PC-3 (cell line): Measurements from ENCODE around the gene FAM219B. TPM values are rescaled to one million over a fixed set of nuclear protein-coding genes. Genes with fewer than 3 reads are reported as not detected.

Experiments used
- ATAC-seq: fragments of 200-7000 bp; cut with Tn5 transposase; 2 replicates; pipeline ENCODE4 v1.9.1; 2020; ENCODE audit warnings: mild to moderate bottlenecking, moderate library complexity
- BruUV-seq: library from RNA; stranded (reverse); fragments of 400-500 nt; replicated peaks from 2 replicates; lab custom pipeline; 2021; lab: Mats Ljungman, UMichigan
- CTCF ChIA-PET: fragments of 300-600 bp; sonication (Branson Sonifier 250); formaldehyde crosslinking; loops from one replicate; lab custom pipeline; 2022; ENCODE audit warnings: antibody characterized with exemption; lab: Charles Lee
- POLR2A ChIA-PET: fragments of 300-600 bp; sonication (Branson Sonifier 250); formaldehyde crosslinking; loops from one replicate; lab custom pipeline; 2022; ENCODE audit warnings: antibody characterized with exemption; ENCODE audit not compliant: unreplicated experiment; lab: Charles Lee
- DNase-seq: peaks from one replicate; pipeline ENCODE4 v3.0.0-alpha.2; 2015
- H2AFZ ChIP-seq: fragments of 300-600 bp; sonication (generic); 2 replicates; pipeline ENCODE4 v1.6.0; 2016; ENCODE audit warnings: antibody characterized with exemption, low read length
- H3F3A ChIP-seq: fragments of 300-600 bp; sonication (generic); one replicate; pipeline ENCODE4 v1.6.0; 2017; ENCODE audit warnings: antibody characterized with exemption, low read length, control low read depth, mild to moderate bottlenecking; ENCODE audit not compliant: unreplicated experiment
- H3K27ac ChIP-seq: fragments of 300-600 bp; sonication (generic); 2 replicates; pipeline ENCODE4 v1.5.1; 2016; ENCODE audit warnings: mild to moderate bottlenecking, low read length
- H3K27me3 ChIP-seq: fragments of 300-600 bp; sonication (generic); 2 replicates; pipeline ENCODE4 v1.6.1; 2016; ENCODE audit warnings: low read length, mixed read lengths
- H3K36me3 ChIP-seq: fragments of 300-600 bp; sonication (generic); 2 replicates; pipeline ENCODE4 v1.6.1; 2016; ENCODE audit warnings: low read depth, mixed run types, low read length, mixed read lengths
- H3K4me1 ChIP-seq: fragments of 300-600 bp; sonication (generic); 2 replicates; pipeline ENCODE4 v1.5.1; 2016; ENCODE audit warnings: low read length; ENCODE audit not compliant: insufficient read depth
- H3K4me2 ChIP-seq: fragments of 300-600 bp; sonication (generic); 2 replicates; pipeline ENCODE4 v1.6.0; 2016; ENCODE audit warnings: low read length
- H3K4me3 ChIP-seq: fragments of 300-600 bp; sonication (generic); 2 replicates; pipeline ENCODE4 v1.5.1; 2016; ENCODE audit warnings: mild to moderate bottlenecking, low read length, mixed read lengths
- H3K79me2 ChIP-seq: fragments of 300-600 bp; sonication (generic); 2 replicates; pipeline ENCODE4 v1.6.1; 2017; ENCODE audit warnings: low read length, mixed read lengths
- H3K9ac ChIP-seq: fragments of 300-600 bp; sonication (generic); 2 replicates; pipeline ENCODE4 v1.6.0; 2016; ENCODE audit warnings: mild to moderate bottlenecking, low read length
- H3K9me2 ChIP-seq: fragments of 300-600 bp; sonication (generic); replicated peaks from 2 replicates; pipeline ENCODE4 v1.6.1; 2016; ENCODE audit warnings: mixed run types, low read length, mixed read lengths
- H3K9me3 ChIP-seq: fragments of 300-600 bp; sonication (generic); 2 replicates; pipeline ENCODE4 v1.6.1; 2016; ENCODE audit warnings: low read length, mixed read lengths
- H4K20me1 ChIP-seq: fragments of 300-600 bp; sonication (generic); 2 replicates; pipeline ENCODE4 v1.6.1; 2016; ENCODE audit warnings: low read length, mixed read lengths
- EZH2 ChIP-seq: fragments of 300-600 bp; sonication (generic); IDR thresholded peaks from one replicate; pipeline ENCODE4 v1.6.1; 2017; ENCODE audit warnings: antibody characterized with exemption, mild to moderate bottlenecking, low read length; ENCODE audit not compliant: unreplicated experiment
- EZH2phosphoT487 ChIP-seq: fragments of 300-600 bp; sonication (generic); IDR thresholded peaks from 2 replicates; pipeline ENCODE4 v1.6.1; 2018; ENCODE audit warnings: mild to moderate bottlenecking, antibody characterized with exemption, low read length, borderline replicate concordance
- intact Hi-C: fragments of 100-400 bp; cut with micrococcal nuclease; formaldehyde crosslinking; loops from 2 replicates; pipeline ENCODE4 v1.9.0; 2023
- total RNA-seq: library from RNA; depleted of rRNA; stranded (reverse); fragments of >200 nt; gene quantifications from 2 replicates; pipeline ENCODE4 v1.2.3, GENCODE V29; 2014
- TF ChIP-seq, protein P1 (sequence below): fragments of 300-600 bp; sonication (generic); conservative IDR thresholded peaks from 2 replicates; pipeline ENCODE4 v1.5.1; 2017; ENCODE audit warnings: antibody characterized with exemption, low read depth, mild to moderate bottlenecking, low read length

The FAM219B gene
- total RNA-seq, 1 experiment from 2014 or later = 23.8 TPM

DNA sequence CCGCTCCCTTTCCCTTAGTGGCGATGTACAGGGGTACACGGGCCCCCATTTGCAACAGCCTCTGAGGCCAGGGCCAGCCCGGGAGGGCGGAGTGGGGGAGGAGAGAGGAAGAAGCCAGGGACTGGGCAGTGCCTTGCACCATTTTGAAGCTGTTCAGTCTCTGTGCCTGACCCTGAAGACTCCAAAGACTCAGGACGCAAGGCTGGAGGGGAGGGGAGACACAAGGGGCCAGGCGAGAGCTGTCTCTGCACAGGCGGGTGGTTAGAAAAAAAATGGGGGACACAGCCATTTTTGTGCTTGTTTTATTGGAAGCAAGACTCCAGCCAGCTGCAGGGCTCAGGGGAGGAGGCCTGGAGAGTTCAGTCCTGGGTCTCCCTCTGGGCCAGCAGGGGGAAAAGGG, 48.4 kb upstream of the FAM219B start:
- Histone ChIP-seq H3K9me2 (no peaks in the 10 kb centered on the region), H2AFZ (no peak overlapping the region), H4K20me1 (no peaks in the 10 kb centered on the region), H3F3A (no peaks in the 10 kb centered on the region), H3K4me2 (0 out of 2 replicates have a peak overlapping the region, but pooled peaks have one; percentile 98), H3K9ac (no peak overlapping the region), H3K27ac (no peak overlapping the region), H3K36me3 (no peaks in the 10 kb centered on the region), H3K4me3 (no peak overlapping the region), H3K79me2 (peaks cover 8% of the 10 kb centered on the region), H3K9me3 (no peaks in the 10 kb centered on the region), H3K4me1 (peaks cover 18% of the 10 kb centered on the region; the same call in 1 of the 2 replicates), H3K27me3 (no peaks in the 10 kb centered on the region)
- ChIA-PET POLR2A (no interaction called here), CTCF (no interaction called here)
- no TSS peak for BruUV-seq
- ATAC-seq (no peak), DNase-seq (no peak)
- intact Hi-C loops = no loop called here
- TF ChIP-seq, protein P1, sequence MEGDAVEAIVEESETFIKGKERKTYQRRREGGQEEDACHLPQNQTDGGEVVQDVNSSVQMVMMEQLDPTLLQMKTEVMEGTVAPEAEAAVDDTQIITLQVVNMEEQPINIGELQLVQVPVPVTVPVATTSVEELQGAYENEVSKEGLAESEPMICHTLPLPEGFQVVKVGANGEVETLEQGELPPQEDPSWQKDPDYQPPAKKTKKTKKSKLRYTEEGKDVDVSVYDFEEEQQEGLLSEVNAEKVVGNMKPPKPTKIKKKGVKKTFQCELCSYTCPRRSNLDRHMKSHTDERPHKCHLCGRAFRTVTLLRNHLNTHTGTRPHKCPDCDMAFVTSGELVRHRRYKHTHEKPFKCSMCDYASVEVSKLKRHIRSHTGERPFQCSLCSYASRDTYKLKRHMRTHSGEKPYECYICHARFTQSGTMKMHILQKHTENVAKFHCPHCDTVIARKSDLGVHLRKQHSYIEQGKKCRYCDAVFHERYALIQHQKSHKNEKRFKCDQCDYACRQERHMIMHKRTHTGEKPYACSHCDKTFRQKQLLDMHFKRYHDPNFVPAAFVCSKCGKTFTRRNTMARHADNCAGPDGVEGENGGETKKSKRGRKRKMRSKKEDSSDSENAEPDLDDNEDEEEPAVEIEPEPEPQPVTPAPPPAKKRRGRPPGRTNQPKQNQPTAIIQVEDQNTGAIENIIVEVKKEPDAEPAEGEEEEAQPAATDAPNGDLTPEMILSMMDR = no peak
- TF ChIP-seq EZH2 = no peak
- no peak for TF ChIP-seq EZH2phosphoT487

DNA sequence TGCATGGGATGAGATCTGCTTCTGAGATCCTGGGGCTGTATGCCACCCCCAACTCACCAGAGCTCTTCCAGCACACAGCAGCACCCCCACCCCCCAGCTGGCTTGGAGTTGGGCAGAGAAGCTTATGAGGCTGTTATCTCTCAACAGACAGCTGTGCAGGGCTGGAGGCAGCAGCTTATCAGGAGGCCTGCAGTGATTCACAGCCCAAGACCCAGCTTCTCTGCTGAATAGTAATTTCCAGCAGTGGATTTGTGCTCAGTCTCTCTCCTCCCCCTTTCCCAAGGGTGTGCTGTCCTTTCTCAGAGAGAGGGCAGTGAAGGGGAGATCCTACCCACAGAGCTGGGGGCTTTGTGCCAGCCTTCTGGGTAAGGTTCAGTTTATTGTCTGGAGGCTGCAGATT, 47.9 kb upstream of the FAM219B start:
- no peak overlapping the region for H3K9ac ChIP-seq
- H3K4me1 ChIP-seq = peaks cover 18% of the 10 kb centered on the region; the same call in 1 of the 2 replicates
- TF ChIP-seq EZH2 = no peak
- TF ChIP-seq, protein P1 = no peak
- ATAC-seq = no peak
- ChIA-PET POLR2A (no interaction called here), CTCF (no interaction called here)
- H3K4me3 ChIP-seq = no peak overlapping the region
- H3K27me3 ChIP-seq = no peaks in the 10 kb centered on the region
- H3K27ac ChIP-seq = no peak overlapping the region
- no peak overlapping the region for H3K4me2 ChIP-seq
- no peak overlapping the region for H2AFZ ChIP-seq
- no peaks in the 10 kb centered on the region for H3K9me2 ChIP-seq
- intact Hi-C loops = no loop called here
- H3K9me3 ChIP-seq = no peaks in the 10 kb centered on the region
- DNase-seq = no peak
- no peaks in the 10 kb centered on the region for H4K20me1 ChIP-seq
- H3K79me2 ChIP-seq = peaks cover 8% of the 10 kb centered on the region
- no peaks in the 10 kb centered on the region for H3K36me3 ChIP-seq
- BruUV-seq = no TSS peak
- H3F3A ChIP-seq = no peaks in the 10 kb centered on the region

DNA sequence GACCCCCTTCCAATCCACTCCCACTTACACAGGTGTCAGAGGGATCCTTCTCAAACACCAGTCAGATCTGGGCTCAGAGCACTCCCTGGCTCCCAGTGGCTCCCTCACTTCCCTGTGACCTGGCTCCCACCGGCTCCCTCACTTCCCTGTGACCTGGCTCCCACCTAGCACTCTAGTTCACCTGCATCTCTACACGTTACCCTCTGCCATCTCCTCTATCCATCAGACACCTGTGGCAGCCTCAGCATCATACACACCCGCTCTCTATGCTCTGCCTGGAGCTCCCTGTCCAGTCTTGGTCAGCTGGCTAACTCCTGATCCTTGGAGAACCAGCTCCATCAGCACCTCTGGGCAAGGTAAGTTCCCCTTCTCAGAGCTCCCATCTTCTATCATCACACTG, 44.4 kb upstream of the FAM219B start:
- intact Hi-C loops = loop anchor here (2.0 kb wide), 1 partner anchor 180 kb away; no protein-coding TSS in a partner anchor
- H3K9me2 ChIP-seq = no peaks in the 10 kb centered on the region
- no peak overlapping the region for H2AFZ ChIP-seq
- no peaks in the 10 kb centered on the region for H3K9me3 ChIP-seq
- no TSS peak for BruUV-seq
- H3K4me3 ChIP-seq = no peak overlapping the region
- no peak for ATAC-seq
- no peaks in the 10 kb centered on the region for H4K20me1 ChIP-seq
- H3K9ac ChIP-seq = no peak overlapping the region
- H3F3A ChIP-seq = no peaks in the 10 kb centered on the region
- CTCF ChIA-PET = interaction anchor here (0.5 to 1.3 kb wide), 4 partner anchors 11 to 180 kb away, joined by 3 to 5 read pairs (median 4); no protein-coding TSS in a partner anchor
- TF ChIP-seq EZH2 = no peak
- TF ChIP-seq, protein P1 = no peak
- no peak for TF ChIP-seq EZH2phosphoT487
- no peak for DNase-seq
- H3K4me1 ChIP-seq = peaks cover 6% of the 10 kb centered on the region; the same call in 1 of the 2 replicates
- no peaks in the 10 kb centered on the region for H3K27me3 ChIP-seq
- no peak overlapping the region for H3K27ac ChIP-seq
- peaks cover 8% of the 10 kb centered on the region for H3K79me2 ChIP-seq
- POLR2A ChIA-PET = no interaction called here
- H3K36me3 ChIP-seq = no peaks in the 10 kb centered on the region
- no peak overlapping the region for H3K4me2 ChIP-seq
